Measurements from ENCODE around the gene SCYL1.

The SCYL1 gene

GRCh38 chr11:65586676-65587075 lies 61.8 kb downstream of the SCYL1 start:
- no peak for DNase-seq

All from NCI-H226 (cell line).